Esophagus muscularis mucosa (tissue), 4 donors: Measurements from ENCODE around the gene DCAF10. TPM values are rescaled to one million over a fixed set of nuclear protein-coding genes. Genes with fewer than 3 reads are reported as not detected.
A peak's percentile ranks its signal among the peaks of the same experiment; 100 is the strongest.
"Not testable (repeated sequence)": the region's sequence is repeated elsewhere in the genome, so short reads cannot be mapped to it uniquely, and the experiment has no call there.

Experiments used
- DNase-seq: peaks from one replicate; pipeline ENCODE4 v3.0.0-alpha.2; 2017; ENCODE audit errors: extremely low spot score
- H3K27ac ChIP-seq, 4 donors: fragments of 200-600 bp; sonication (generic); replicated peaks in 1 of 4; 1 replicate in 3 of 4; 2 replicates in 1 of 4; pipeline ENCODE4 v1.5.1; 2016 to 2019; ENCODE audit warnings: mild to moderate bottlenecking in 1 of 4
- H3K27me3 ChIP-seq, 4 donors: fragments of 200-600 bp; sonication (generic); one replicate each; pipeline versions ENCODE4 v1.5.1 to v1.6.0; 2016 to 2019
- H3K36me3 ChIP-seq, 4 donors: fragments of 200-600 bp; sonication (generic); one replicate each; pipeline ENCODE4 v1.5.1; 2016 to 2019
- H3K4me1 ChIP-seq, 4 donors: fragments of 200-600 bp; sonication (generic); one replicate each; pipeline ENCODE4 v1.5.1; 2016 to 2019
- H3K4me3 ChIP-seq, 4 donors: fragments of 200-600 bp; sonication (generic); 1 replicate in 2 of 4; 2 replicates in 2 of 4; pipeline ENCODE4 v1.5.1; 2016 to 2019; ENCODE audit warnings: mild to moderate bottlenecking in 4 of 4, moderate library complexity in 1 of 4
- H3K9me3 ChIP-seq, 4 donors: fragments of 200-600 bp; sonication (generic); 1 replicate in 3 of 4; 2 replicates in 1 of 4; pipeline ENCODE4 v1.5.1; 2016 to 2019
- CTCF ChIP-seq, 3 experiments: fragments of 200-600 bp in 2 of 3; fragments of 450-650 bp in 1 of 3; sonication (generic) in 2 of 3; IDR thresholded peaks; one replicate each; pipeline ENCODE4 v1.5.1; 2017 to 2019; ENCODE audit warnings: antibody characterized with exemption in 3 of 3, mild to moderate bottlenecking in 2 of 3, moderate library complexity in 1 of 3
- EP300 ChIP-seq: sonication (generic); formaldehyde crosslinking; IDR thresholded peaks from one replicate; pipeline ENCODE4 v1.6.1; 2017; ENCODE audit warnings: antibody characterized with exemption
- POLR2A ChIP-seq: fragments of 450-650 bp; IDR thresholded peaks from one replicate; pipeline ENCODE4 v1.6.1; 2017; ENCODE audit warnings: antibody characterized with exemption, moderate library complexity, mild to moderate bottlenecking, low read depth
- POLR2AphosphoS5 ChIP-seq, 2 donors: sonication (generic); formaldehyde crosslinking; IDR thresholded peaks; one replicate each; pipeline ENCODE4 v1.6.1; 2017; ENCODE audit warnings: antibody characterized with exemption in 2 of 2
- WGBS: methylation state at CpG from one replicate; pipeline ENCODE4 v1.1.5; 2018; 5-methylcytosine and 5-hydroxymethylcytosine counted together
- intact Hi-C: fragments of 100-400 bp; cut with DNase I; formaldehyde crosslinking; loops from one replicate; pipeline ENCODE4 v1.15.1; 2023
- total RNA-seq, 4 donors: library from RNA; depleted of rRNA; stranded (reverse); fragments of >200 nt; gene quantifications; one replicate each; pipeline versions ENCODE4 v1.1.0 to v1.2.1, GENCODE V29; 2016

DCAF10 gene
- total RNA-seq, 4 donors from 2014 or later, result 19.4 to 40.6 (median 36.6) TPM

- no peak for DNase-seq
- no peak for TF ChIP-seq EP300
- TF ChIP-seq CTCF (IDR thresholded peaks at IDR 0.05), result no peak
- TF ChIP-seq POLR2A, result no peak
- TF ChIP-seq POLR2AphosphoS5 (IDR thresholded peaks at IDR 0.05), result no peak
- Histone ChIP-seq H3K27me3 (no peaks in the 10 kb centered on the region), H3K9me3 (no peaks in the 10 kb centered on the region), H3K36me3 (peaks cover 0 to 3% (median 0%) of the 10 kb centered on the region in 4 donors), H3K27ac (no peak overlapping the region), H3K4me3 (no peak overlapping the region), H3K4me1 (peaks cover 27 to 38% (median 33%) of the 10 kb centered on the region in 4 donors)
- WGBS, result 92% methylated on average over 1 of the region's 1 CpG
- intact Hi-C loops, result no loop called here
Observed at GRCh38 chr9:37798677-37799076, 1.9 kb upstream of the DCAF10 start.

DNA sequence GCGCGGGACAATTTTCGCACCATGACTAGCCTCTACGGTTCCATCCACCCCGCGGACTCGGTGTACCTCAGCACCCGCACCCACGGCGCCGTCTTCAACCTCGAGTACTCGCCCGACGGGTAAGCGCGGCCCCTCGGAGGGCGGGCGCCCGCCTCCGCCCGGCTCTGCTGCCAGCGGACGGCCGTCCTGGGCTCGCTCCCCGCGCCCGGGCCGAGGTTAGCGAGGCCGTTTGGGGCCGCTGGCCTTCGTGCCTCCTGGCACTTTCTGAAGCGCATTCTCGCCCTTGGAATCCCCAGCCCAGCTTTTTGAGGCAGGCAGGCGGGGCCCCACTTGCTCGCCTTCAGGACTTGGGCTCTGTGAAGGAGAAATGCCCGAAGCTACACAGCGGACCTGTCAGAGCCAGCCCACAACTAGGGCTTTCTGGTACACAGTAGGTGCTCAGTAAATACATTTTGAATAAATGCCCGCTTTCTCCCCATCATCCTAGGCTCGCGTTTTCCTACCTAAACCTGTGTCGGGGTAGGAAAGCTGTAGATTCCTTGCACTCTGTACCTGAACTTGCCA lies 772 bp downstream of the DCAF10 start:
- Histone ChIP-seq H3K27ac (peak overlapping the region; percentile 89 to 93 (median 91)), H3K27me3 (no peaks in the 10 kb centered on the region), H3K4me3 (peak overlapping the region; percentile 80 to 95 (median 93)), H3K36me3 (peaks cover 0 to 3% (median 0%) of the 10 kb centered on the region in 4 donors), H3K4me1 (peaks cover 27 to 59% (median 37%) of the 10 kb centered on the region in 4 donors), H3K9me3 (no peaks in the 10 kb centered on the region)
- intact Hi-C loops, result loop anchor here (2.0 kb wide), 1 partner anchor 17 kb away; the partner anchor contains the start of gene EXOSC3
- WGBS, result 2% methylated on average over 14 of the region's 45 CpGs
- TF ChIP-seq EP300 (no peak), CTCF (IDR thresholded peaks at IDR 0.05) (no peak), POLR2AphosphoS5 (IDR thresholded peaks at IDR 0.05) (no peak), POLR2A (no peak)
- DNase-seq, result no peak

DNA sequence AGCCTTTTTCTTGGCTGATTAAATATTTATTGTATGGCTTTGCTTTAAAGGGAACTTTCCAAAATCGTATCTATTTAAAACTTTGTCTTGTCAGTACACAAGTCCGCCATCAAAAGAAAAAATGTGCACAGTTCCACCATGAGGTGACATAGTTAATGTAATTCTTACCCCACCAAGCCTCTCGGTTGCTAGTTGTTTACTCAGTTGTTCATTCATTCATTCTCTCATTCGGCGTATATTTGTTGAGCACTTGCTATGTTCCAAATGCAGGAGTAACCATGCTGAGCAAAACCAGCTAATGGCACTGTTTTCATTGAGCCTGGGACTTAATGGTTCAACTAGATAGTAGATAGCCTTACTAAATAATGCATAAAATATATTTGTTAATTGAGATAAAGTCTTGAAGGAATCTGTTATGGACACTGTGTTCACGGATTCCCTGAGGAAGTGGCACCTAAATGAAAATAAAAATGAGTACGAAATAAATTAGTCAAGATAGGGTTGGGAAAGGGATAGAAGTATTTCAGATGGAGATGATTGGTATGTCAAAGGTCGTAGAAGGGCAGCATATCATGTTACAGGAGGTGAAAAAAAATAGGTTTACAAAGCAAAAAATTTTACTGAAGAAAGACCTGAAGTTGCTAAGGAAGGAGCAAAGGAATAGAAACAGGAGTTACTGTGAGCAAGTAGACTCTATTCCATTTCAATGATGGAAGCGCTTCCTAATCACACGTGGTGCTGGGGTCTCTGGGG lies 1.5 kb downstream of the DCAF10 start:
- no peak for DNase-seq
- Histone ChIP-seq H3K9me3 (no peaks in the 10 kb centered on the region), H3K36me3 (no peaks in the 10 kb centered on the region), H3K4me1 (peaks cover 27 to 64% (median 40%) of the 10 kb centered on the region in 4 donors), H3K27me3 (no peaks in the 10 kb centered on the region), H3K4me3 (peak overlapping the region; percentile 80 to 95 (median 93)), H3K27ac (peak overlapping the region in 2 of 4 donors; percentile 90 to 93)
- intact Hi-C loops, result loop anchor here (2.0 kb wide), 1 partner anchor 17 kb away; the partner anchor contains the start of gene EXOSC3
- WGBS, result 56% methylated on average over 10 of the region's 10 CpGs
- TF ChIP-seq POLR2AphosphoS5 (IDR thresholded peaks at IDR 0.05) (no peak), EP300 (no peak), CTCF (IDR thresholded peaks at IDR 0.05) (no peak), POLR2A (no peak)

DNA sequence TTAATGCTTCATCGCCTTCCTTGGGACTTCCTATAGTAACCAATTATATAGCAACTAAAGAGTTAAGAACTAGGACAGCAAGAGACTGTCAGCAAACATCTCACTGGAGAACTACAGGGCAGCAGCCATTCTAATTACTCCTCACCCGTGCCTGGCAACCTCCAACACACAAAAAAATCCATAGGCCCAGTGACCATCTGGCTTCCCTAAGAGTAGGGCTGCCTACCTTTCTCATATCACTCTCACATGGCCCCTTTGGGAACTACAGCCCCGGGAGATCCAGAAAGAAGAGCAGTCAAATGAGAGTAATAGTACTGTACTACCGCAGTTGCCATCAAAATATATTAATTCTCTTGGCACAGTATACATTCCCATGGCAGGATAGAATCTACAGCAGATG lies 5.7 kb downstream of the DCAF10 start:
- peaks cover 20 to 50% (median 32%) of the 10 kb centered on the region in 4 donors for H3K4me1 ChIP-seq
- TF ChIP-seq CTCF (IDR thresholded peaks at IDR 0.05) (no peak), POLR2A (no peak), EP300 (no peak), POLR2AphosphoS5 (IDR thresholded peaks at IDR 0.05) (no peak)
- no peaks in the 10 kb centered on the region for H3K27me3 ChIP-seq
- intact Hi-C loops, result no loop called here
- WGBS, result 77% methylated on average over 4 of the region's 4 CpGs
- no peak for DNase-seq
- H3K27ac ChIP-seq, result no peak overlapping the region
- H3K9me3 ChIP-seq, result no peaks in the 10 kb centered on the region
- no peak overlapping the region for H3K4me3 ChIP-seq
- peaks cover 0 to 5% (median 0%) of the 10 kb centered on the region in 4 donors for H3K36me3 ChIP-seq

DNA sequence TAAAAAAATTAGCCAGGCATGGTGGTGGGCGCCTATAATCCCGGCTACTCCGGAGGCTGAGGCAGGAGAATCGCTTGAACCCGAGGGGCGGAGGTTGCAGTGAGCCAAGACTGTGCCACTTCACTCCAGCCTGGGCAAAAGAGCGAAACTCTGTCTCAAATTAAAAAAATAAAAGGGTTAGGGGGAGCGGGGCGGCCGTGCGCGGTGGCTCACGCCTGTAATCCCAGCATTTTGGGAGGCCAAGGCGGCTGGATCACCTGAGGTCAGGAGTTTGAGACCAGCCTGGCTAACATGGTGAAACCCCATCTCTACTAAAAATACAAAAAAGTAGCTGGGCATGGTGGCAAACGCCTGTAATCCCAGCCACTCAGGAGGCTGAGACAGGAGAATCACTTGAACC lies 9.1 kb downstream of the DCAF10 start:
- 95% methylated on average over 15 of the region's 15 CpGs for WGBS
- not testable (repeated sequence) for H3K27me3 ChIP-seq

More for the DNA sequence above, 9.1 kb downstream of the DCAF10 start:
- H3K9me3 ChIP-seq, DNase-seq, H3K4me3 ChIP-seq, intact Hi-C loops, H3K36me3 ChIP-seq, H3K27ac ChIP-seq: not testable (repeated sequence)
- H3K4me1 ChIP-seq, result peaks cover 0 to 16% (median 7%) of the 10 kb centered on the region in 4 donors
